GM12872 (cell line): ENCODE data around the gene RAB13.

ENCODE experiments used
- TF ChIP-seq, protein P1 (sequence below): IDR thresholded peaks from 3 replicates; pipeline ENCODE4 v1.5.1; 2011; ENCODE audit warnings: low read depth, mild to moderate bottlenecking, low read length, moderate library complexity; ENCODE audit not compliant: insufficient read depth

The RAB13 gene

DNA sequence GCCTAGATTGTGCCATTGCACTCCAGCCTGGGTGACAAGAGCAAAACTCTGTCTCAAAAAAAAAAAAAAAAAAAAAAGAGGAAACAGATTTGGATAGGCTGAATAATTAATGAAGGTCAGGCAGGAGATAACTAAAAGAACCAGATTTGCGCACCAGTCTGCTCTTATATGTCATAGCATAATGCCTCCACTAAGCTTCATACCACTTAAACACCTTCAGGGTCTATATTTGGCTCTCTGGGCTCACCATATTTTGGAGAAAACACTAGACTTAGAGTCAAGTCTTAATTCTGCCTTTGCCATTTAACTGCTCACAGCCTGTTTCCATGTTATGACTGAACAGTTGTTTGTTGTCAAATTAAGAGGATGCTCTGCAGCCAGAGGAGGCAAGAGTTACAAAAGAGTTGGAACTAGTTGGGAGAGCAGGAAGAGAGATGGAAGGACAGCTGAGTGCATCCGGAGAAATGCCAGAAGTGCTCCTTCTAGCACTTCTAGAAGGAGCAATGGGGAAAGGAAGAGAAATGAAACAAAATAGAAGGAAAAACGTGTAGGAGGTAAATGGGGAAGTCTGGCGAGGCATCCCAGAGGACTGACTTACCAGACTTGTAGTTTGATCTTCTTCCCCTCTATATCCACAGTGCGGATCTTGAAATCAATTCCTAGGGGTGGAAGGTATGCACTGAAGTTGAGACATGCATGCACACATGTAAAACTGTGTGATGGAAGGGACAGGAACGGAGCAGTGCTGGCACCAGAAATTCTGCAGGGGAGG is 1.8 kb downstream of the RAB13 start:
- TF ChIP-seq, protein P1, sequence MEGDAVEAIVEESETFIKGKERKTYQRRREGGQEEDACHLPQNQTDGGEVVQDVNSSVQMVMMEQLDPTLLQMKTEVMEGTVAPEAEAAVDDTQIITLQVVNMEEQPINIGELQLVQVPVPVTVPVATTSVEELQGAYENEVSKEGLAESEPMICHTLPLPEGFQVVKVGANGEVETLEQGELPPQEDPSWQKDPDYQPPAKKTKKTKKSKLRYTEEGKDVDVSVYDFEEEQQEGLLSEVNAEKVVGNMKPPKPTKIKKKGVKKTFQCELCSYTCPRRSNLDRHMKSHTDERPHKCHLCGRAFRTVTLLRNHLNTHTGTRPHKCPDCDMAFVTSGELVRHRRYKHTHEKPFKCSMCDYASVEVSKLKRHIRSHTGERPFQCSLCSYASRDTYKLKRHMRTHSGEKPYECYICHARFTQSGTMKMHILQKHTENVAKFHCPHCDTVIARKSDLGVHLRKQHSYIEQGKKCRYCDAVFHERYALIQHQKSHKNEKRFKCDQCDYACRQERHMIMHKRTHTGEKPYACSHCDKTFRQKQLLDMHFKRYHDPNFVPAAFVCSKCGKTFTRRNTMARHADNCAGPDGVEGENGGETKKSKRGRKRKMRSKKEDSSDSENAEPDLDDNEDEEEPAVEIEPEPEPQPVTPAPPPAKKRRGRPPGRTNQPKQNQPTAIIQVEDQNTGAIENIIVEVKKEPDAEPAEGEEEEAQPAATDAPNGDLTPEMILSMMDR, result no peak

- TF ChIP-seq, protein P1, result no peak
Measured at GRCh38 chr1:153978274-153978909, 7.7 kb downstream of the RAB13 start.

- TF ChIP-seq, protein P1, result no peak
Measured at GRCh38 chr1:153977250-153978240, 8.6 kb downstream of the RAB13 start, which contains the start of gene JTB. TSS of gene JTB (minus strand) at chr1:153977674. CDS start at chr1:153977252, 422 bp downstream.

DNA sequence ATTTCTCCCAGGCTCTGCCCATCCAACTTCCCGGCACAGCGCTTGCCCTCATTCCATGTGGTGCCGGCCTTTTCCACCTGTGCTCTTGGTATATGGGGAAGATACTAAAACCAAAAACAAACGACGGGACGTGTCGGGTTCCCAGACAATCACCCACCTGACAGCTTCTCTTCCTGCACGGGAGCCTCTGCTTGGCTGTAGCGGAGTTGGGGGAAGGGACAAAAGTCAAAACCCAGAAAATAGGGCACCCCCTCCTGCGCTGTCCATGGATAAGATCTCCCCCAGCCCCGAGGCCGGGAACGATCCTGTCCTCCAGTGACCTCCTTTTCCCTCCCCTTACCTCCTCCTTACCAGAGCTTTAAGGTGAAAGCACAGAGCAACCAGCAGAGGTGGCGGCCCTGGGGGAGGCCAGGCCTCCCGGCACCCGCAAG is 9.3 kb downstream of the RAB13 start:
- TF ChIP-seq, protein P1, result no peak

- TF ChIP-seq, protein P1, result no peak
Measured at GRCh38 chr1:153973525-153973924, 12.6 kb downstream of the RAB13 start.

DNA sequence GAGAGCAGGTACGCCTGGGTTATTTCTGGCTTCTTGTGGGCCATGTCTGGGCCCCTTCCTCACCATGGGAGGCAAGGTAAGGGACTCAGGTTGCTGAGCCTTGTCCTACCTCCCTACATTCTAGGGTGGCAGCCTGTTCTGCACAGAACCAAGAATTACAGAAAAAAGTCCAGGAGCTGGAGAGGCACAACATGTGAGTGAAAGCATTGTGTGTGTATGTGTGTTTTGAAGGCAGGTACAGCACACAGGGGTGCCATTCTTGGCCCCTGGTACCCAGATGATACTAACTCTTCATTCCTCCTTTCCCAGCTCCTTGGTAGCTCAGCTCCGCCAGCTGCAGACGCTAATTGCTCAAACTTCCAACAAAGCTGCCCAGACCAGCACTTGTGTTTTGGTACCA is 13.1 kb downstream of the RAB13 start:
- TF ChIP-seq, protein P1, result no peak

DNA sequence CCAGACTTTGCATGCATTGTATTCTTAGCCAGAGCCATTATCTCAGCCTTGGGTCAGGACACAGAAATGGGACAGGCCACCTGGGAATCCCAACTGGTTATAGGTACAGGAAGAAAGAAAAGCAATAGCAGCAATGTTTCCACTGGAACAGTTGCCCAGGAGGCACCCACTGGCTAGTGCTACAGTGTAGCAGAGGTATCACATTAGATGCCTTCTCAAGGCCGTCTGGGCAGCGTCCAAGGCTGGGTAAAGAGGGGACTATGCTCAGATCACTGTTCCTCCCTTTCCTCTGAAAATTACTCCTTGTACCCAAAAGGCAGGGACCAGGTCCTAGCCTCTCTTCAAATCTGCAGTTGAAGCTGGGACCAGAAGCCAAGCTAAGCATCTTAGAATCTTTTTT is 15.8 kb downstream of the RAB13 start:
- TF ChIP-seq, protein P1, result no peak
